Activated naive CD8-positive, alpha-beta T cell treated with anti-CD3 and anti-CD28 coated beads for 36 hours (primary cell): ENCODE data around the gene DYNLT5. TPM values are rescaled to one million over a fixed set of nuclear protein-coding genes. Genes with fewer than 3 reads are reported as not detected.
"Not testable (repeated sequence)": the region's sequence is repeated elsewhere in the genome, so short reads cannot be mapped to it uniquely, and the experiment has no call there.

Experiments used
- DNase-seq: peaks from one replicate; pipeline ENCODE4 v3.0.0; 2021
- H3K27ac Mint-ChIP-seq: one replicate; pipeline ENCODE4 v1.8.0; 2022; ENCODE audit warnings: mild to moderate bottlenecking, moderate library complexity, mixed read lengths
- H3K27me3 Mint-ChIP-seq: one replicate; pipeline ENCODE4 v1.8.0; 2022; ENCODE audit warnings: mild to moderate bottlenecking, mixed read lengths
- H3K36me3 Mint-ChIP-seq: one replicate; pipeline ENCODE4 v1.8.0; 2021; ENCODE audit warnings: mild to moderate bottlenecking, mixed read lengths
- H3K4me1 Mint-ChIP-seq: one replicate; pipeline ENCODE4 v1.8.0; 2021; ENCODE audit warnings: mixed read lengths
- H3K4me3 Mint-ChIP-seq: one replicate; pipeline ENCODE4 v1.8.0; 2022; ENCODE audit warnings: mild to moderate bottlenecking, moderate library complexity, mixed read lengths
- H3K9me3 Mint-ChIP-seq: one replicate; pipeline ENCODE4 v1.8.0; 2022; ENCODE audit warnings: mixed read lengths
- total RNA-seq, 2 experiments: library from RNA; stranded (reverse); gene quantifications; one replicate each; pipeline ENCODE4 v1.2.3, GENCODE V29; 2021

DYNLT5 gene
- total RNA-seq, 2 experiments from 2014 or later, result not detected

DNA sequence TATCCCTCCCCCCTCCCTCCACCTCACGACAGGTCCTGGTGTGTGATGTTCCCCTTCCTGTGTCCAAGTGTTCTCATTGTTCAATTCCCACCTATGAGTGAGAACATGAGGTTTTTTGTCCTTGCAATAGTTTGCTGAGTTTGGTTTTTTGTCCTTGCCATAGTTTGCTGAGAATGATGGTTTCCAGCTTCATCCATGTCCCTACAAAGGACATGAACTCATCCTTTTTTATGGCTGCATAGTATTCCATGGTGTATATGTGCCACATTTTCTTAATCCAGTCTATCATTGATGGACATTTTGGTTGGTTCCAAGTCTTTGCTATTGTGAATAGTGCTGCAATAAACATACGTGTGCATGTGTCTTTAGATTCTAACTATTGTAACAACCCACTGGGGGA, 43.6 kb downstream of the DYNLT5 start:
- not testable (repeated sequence) for H3K27me3 Mint-ChIP-seq, H3K9me3 Mint-ChIP-seq

DNA sequence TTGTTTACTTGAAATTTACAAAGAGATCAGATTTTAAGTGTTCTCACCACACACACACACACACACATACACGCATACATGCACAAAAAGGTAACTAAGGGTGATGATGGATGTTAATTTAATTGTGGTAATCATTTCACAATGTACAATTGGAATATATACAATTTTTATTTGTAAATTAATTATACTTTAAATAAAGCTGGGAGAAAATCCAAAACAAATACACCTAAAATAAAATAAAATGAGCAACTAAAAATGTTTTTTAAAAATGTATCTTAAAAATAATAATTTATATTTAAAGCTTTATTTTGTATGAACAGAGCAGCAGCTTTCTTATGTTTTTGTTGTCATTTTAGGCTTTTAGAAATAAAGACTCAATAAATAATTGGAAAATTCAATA, 57.0 kb downstream of the DYNLT5 start:
- Mint-ChIP-seq H3K4me1 (no peaks in the 10 kb centered on the region), H3K36me3 (no peaks in the 10 kb centered on the region), H3K27ac (no peak overlapping the region), H3K4me3 (no peak overlapping the region), H3K27me3 (no peaks in the 10 kb centered on the region), H3K9me3 (no peaks in the 10 kb centered on the region)
- DNase-seq, result no peak

More for the DNA sequence above, 43.6 kb downstream of the DYNLT5 start:
- not testable (repeated sequence) for H3K4me1 Mint-ChIP-seq, DNase-seq, H3K27ac Mint-ChIP-seq, H3K4me3 Mint-ChIP-seq, H3K36me3 Mint-ChIP-seq

DNA sequence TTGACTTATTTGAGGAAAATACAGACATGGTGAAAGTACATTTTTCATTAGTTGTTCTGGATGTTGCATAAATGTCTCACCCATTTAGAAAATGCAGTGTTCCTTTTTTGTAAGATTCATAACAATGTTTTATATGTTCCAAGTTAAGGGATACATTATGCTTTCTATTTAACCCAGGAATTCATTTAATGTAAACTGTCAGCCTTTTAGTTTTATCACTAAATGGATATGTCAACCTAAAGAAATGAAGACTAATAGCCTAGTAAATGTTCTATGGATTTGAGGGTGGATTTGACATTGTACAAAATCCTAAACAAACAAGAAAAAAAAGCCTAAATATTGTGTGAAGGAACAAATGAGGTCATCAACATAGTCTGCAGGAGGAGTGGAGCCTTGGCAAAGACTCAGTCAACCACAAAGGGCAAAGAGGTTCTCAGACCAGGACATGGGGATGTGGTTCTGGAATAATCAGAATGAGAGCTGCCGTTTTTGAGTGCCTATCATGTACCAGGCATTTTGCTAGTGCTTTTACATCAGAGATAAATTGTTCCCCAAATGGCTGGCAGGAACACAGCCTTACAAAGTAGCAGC, 57.6 kb downstream of the DYNLT5 start:
- no peaks in the 10 kb centered on the region for H3K36me3 Mint-ChIP-seq
- H3K9me3 Mint-ChIP-seq, result no peaks in the 10 kb centered on the region
- DNase-seq, result no peak
- H3K4me3 Mint-ChIP-seq, result no peak overlapping the region
- H3K27me3 Mint-ChIP-seq, result no peaks in the 10 kb centered on the region
- no peaks in the 10 kb centered on the region for H3K4me1 Mint-ChIP-seq
- no peak overlapping the region for H3K27ac Mint-ChIP-seq

DNA sequence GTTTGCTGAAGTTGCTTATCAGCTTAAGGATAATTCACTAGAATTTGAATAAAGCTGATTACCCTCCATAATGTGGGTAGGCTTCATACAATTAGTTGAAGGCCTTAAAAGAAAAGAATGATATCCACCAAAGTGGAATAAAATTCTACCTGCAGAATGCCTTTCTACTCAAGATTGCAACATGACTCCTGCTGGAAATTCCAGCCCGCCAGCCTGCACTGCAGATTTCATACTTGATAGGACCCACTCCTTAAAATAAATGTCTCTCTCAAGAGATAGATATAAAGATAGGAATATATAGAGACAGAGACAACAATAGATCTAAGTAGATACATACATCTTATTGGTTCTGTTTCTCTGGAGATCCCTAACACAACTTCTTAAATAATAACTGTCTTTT, 72.5 kb downstream of the DYNLT5 start:
- Mint-ChIP-seq H3K9me3 (no peaks in the 10 kb centered on the region), H3K4me3 (no peak overlapping the region), H3K27ac (no peak overlapping the region), H3K4me1 (no peaks in the 10 kb centered on the region), H3K36me3 (peaks cover 1% of the 10 kb centered on the region), H3K27me3 (no peaks in the 10 kb centered on the region)
- DNase-seq, result no peak

Other genes starting within 250 kb of the DYNLT5 start
- gene SGIP1, start 218.3 kb upstream of the DYNLT5 start, total RNA-seq, result not detected
- gene INSL5, start 48.8 kb downstream of the DYNLT5 start, total RNA-seq, result not detected
- gene DNAI4, start 172.4 kb downstream of the DYNLT5 start, total RNA-seq, result 1 to 10 TPM; 1.2 to 1.4 TPM
- gene MIER1, start 172.5 kb downstream of the DYNLT5 start, total RNA-seq, result 10 to 100 TPM; 52.8 to 52.9 TPM